Lung microvascular endothelial cell (primary cell): ENCODE measurements around the gene LOXL4. TPM values are rescaled to one million over a fixed set of nuclear protein-coding genes. Genes with fewer than 3 reads are reported as not detected.
A peak's percentile ranks its signal among the peaks of the same experiment; 100 is the strongest.
"Not testable (repeated sequence)": the region's sequence is repeated elsewhere in the genome, so short reads cannot be mapped to it uniquely, and the experiment has no call there.

Source experiments
- DNase-seq, 2 donors: peaks; one replicate each; pipeline versions ENCODE4 v3.0.0 to v3.0.0-alpha.2; 2010; ENCODE audit warnings: low read depth in 2 of 2
- total RNA-seq: library from RNA; depleted of rRNA; stranded (reverse); fragments of >200 nt; gene quantifications from 2 replicates; pipeline ENCODE4 v1.2.1, GENCODE V29; 2014

LOXL4 gene
- total RNA-seq, 1 donor from 2014 or later, result under 0.01 TPM

GRCh38 chr10:98244586-98244985, 23.4 kb downstream of the LOXL4 start:
- no peak for DNase-seq

DNA sequence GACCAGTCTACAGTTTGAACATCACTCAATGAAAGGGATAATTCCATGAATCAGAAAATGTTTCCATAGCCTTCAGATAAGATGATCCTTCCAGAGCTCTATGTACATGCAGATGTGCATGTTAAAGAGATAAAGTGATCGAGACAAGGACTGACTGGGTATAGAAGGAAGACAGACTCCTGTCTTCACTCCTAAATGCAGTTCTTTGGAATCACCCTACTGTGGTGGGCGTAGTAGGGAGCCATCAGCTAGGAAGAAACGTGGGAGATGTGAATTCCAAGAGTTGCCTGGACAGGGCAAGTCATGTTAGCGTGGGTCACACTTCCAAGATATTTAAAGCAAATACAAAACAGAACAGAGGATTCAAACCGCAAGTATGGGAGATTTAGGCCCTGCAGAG, 23.9 kb downstream of the LOXL4 start:
- DNase-seq, result no peak

DNA sequence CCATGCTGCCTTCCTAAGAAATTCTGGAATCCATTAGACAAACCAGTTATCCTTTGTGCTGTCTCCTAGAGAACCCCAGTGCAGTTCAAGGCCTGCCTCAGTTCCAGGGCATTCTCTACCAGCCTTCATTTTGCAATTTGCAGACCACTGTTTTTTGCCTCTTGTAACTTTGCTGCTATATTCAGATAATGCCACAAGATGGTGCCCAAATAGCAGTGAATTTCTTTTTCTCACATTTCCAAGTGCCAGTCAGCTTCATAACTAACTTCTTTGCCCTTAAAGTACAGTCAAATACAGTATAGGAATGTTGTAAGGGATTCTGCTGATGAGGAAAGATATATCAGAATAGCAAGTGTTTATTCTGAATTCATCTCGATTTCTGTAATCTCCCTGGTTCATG, 25.2 kb downstream of the LOXL4 start:
- peak; percentile 33 to 56 for DNase-seq

DNA sequence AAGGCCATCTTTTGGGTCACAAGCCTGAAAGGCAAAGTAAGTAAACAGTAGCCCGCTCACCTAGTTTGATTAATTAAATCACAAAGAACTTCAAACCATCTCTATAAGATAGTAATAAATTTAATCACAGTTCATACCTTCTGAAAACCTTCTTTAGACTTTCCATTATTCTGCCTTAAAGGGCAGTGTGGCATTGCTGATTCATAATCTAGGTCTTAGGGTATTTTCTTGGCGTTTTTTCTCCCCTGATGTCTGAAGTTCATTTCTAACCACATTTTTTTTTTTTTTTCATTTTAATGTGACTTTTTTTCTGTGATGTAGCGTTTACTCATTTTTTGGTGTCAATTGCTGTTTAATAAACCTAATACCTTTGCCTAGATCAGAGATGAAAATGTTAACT, 27.5 kb downstream of the LOXL4 start:
- DNase-seq, result no peak

DNA sequence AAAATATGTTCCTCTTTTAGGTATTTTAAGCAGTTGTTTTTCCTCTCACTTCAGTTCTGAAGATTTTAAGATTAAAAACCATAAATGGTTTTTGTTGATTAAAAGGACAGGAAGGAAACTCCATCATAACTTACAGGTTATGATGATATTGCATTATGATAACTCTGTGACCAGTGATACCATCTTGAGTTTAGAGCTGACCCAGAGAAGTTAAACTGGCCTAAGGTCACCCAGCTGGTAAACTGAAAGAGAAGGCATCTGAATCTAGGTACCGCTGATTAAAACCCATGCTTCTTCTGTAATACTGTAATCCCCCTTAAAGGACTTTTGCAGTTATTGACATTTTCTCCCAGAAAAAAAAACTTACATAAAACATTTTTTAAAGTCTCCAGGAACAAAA, 29.6 kb downstream of the LOXL4 start:
- DNase-seq, result no peak

DNA sequence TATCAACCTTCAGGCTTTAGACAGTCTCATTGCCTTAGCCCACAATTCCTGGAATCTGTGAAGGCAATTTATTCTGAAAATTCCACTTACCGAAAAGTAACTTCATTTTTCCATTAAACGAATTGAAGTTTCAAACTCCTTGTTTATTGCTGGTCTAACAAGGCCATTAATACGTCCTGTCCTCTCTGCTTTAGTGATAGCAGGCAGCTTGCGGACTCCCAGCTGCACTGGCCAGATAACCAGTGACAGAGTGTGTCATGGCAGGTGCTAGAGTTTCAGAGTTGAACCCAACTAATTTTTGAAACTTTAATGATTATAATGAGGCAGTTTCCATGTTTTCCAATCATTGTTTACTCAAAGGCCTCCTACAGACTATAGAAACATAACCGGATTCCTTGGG, 31.1 kb downstream of the LOXL4 start:
- no peak for DNase-seq

DNA sequence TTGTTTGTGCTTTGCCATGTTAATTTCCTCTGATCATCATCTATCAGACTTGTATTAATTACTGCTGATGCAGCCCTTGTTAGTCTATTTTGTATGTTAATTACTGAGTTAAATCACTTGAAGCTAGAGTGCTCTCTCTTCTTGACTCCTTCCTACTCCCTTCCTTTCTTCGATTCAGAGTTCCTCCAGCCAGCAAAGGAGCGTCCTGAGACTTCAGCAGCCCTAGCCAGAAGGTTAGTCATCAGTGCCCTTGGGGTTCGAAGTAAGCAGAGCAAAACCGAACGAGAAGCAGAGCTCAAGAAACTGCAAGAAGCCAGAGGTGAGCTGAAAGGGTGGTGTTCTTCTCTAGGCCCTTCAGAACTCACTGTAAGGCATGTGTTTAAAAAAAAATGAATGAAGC, 32.1 kb downstream of the LOXL4 start:
- DNase-seq, result no peak

DNA sequence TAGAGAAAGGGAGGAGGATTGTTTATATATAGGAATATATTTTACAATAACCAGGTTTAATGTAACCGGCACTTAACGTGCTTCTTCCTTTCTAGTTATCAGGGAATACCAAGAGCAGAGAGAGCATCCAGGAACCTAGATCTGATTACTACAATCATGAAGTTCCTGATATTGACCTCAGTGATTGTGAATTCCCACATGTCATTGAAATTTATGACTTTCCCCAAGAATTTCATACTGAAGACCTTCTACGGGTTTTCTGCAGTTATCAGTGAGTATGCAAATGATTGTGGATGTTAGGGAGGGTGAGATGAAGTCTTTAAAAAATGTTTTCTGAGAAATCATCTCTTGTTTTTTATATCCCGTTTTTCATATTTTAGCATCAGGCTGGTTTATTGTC, 36.6 kb downstream of the LOXL4 start:
- no peak for DNase-seq

DNA sequence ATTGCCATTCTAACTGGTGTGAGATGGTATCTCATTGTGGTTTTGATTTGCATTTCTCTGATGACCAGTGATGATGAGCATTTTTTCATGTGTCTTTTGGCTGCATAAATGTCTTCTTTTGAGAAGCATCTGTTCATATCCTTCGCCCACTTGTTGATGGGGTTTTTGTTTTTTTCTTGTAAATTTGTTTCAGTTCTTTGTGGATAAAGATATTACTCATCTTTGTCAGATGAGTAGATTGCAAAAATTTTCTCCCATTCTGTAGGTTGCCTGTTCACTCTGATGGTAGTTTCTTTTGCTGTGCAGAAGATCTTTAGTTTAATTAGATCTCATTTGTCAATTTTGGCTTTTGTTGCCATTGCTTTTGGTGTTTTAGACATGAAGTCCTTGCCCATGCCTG, 39.7 kb downstream of the LOXL4 start:
- DNase-seq, result not testable (repeated sequence)

GRCh38 chr10:98227713-98228112, 40.3 kb downstream of the LOXL4 start:
- DNase-seq, result not testable (repeated sequence)

DNA sequence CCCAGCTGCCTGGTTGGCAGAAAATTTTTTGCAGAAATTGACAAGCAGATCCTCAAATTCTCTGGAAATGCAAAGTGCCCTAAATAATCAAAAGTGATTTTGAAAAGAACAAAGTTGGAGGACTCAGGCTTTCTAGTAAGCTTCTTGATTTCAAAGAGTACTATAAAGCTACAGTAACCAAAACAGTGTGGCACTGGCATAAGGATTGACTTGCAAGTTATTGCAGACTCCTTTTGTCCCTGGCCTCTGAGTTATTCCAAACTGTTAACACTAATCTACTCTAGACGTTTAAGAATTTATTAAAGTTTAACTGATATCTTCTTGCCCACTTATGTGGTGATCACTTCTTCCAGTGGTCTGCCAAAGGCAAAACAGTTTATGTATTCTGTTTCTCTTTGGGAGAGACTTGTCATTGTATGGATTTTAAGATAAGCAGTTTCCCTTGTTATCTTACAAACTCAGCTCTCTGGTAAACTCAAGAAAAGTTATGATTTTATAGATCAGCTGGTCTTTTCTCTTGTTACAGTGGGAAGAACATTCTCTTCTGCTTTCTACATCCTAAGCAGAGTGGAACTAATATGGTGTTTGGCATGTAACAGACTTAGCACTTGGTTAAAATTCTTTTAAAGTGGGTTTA, 41.4 kb downstream of the LOXL4 start:
- no peak for DNase-seq

DNA sequence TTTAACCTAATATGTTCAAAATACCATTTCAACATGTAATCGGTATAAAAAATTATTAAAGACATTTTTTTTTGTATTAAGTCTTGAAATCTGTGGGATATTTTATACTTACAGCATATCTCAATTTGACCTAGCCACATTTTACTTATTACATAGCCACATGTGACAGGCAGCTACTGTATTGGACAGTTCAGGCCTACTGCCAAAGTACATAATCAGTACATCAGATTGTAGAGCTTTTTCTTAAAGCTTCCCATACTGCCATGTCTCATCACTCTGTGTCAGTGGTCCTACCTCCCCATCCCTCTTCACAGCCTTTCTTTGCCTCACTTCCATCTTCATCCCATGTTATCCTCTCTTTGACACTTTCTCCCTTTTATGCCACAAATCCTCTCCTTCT, 43.0 kb downstream of the LOXL4 start:
- DNase-seq, result peak; percentile 41 to 47

DNA sequence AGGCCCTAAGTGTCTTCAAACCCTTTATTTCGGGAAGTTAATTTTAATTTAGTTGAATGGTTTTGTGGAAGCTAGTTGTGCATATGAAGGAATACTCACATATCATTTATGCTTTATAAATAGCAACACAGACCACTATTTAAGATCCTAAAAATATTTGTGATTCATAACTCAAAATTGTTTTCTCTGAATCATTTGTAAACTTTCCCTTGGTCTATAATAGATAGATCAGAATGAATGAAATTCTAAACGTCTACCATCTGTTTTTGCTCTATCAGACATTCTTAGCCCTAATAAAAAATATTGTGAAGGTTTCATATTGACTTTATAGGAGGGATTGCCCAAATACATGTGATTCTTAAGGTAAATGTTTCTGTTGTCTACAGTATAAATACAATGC, 43.5 kb downstream of the LOXL4 start:
- no peak for DNase-seq

DNA sequence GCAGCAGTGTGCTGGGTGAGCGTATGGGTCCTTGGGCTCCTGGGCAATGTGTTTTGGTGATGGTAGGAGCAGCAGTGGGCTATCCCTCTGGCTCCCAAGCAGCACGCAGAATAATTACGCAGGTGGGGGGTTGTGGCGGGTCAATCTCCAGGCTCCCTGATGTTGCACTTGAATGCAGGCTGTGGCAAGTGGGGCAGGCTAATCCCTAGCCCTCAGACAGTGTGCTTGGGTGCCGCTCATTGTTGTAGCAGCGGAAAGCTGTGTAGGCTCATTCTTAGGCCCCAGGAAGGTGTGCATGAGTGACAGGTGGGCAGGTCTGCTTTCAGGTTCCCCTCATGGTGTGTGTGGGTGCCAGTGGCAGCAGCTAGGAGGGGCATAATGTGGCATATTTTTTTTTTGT, 44.1 kb downstream of the LOXL4 start:
- no peak for DNase-seq

- DNase-seq, result peak in 1 of 2 donors; percentile 46
These were observed 50.2 kb downstream of the LOXL4 start for GRCh38 chr10:98217801-98218200.

- DNase-seq, result no peak
These were observed 52.6 kb downstream of the LOXL4 start for GRCh38 chr10:98215373-98215772.

DNA sequence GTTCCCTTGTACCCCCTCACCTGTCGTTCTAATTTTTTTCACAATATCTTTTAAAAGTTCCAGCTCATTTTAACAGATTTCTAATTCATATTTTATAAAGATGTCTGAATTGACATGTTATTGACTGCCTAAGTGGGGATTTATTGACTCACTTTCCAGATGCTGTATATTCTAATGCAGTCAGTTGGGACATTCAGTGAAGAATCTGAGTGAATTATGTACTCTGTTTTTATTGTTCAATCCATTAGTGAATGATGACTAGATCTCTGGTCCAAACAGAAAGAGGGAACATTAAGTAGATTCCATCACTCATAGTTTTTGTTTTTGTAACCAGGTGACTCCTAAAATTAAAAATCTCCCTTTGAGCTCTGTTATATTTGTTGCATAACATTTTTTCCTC, 54.3 kb downstream of the LOXL4 start:
- no peak for DNase-seq

DNA sequence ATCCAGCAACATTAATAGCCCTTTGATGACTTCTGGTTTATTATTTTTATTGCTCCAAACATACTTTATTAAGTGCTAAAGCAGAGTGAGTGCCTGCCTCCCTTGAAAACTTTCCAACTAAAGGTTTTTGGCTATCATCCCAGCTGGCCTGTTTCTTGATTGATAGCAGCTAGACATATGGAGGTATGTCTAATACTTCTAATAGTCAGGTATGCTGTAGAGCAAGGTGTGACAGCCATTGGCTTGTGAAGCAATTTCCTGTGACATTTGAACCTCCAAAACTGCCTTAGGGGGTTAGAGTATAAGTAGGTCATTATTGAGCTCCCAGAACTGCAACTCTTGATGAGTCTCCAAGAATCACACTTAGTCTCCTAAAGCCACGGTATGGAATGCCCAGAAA, 55.8 kb downstream of the LOXL4 start:
- peak in 1 of 2 donors; percentile 6 for DNase-seq

GRCh38 chr10:98209441-98209840, 58.6 kb downstream of the LOXL4 start:
- DNase-seq, result no peak

DNA sequence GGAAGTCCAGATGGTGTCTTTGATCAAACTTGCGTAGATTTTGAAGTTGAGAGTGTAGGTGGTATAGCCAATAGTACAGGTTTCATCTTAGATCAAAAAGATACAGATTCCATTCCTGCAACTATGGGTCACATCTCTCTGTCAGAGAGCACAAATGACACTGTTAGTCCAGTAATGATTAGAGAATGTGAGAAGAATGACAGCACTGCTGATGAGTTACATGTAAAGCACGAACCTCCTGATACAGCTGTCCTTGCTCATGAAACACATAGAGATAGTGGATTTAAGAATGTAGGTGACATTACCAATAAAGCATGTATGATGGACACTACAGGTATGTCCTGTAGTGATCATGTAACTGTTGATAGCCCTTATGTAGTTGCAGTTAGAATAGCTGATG, 59.1 kb downstream of the LOXL4 start:
- DNase-seq, result no peak

- DNase-seq, result no peak
These were observed 62.6 kb downstream of the LOXL4 start for GRCh38 chr10:98205351-98205750.

GRCh38 chr10:98202378-98202777, 65.6 kb downstream of the LOXL4 start:
- no peak for DNase-seq

GRCh38 chr10:98201760-98202159, 66.2 kb downstream of the LOXL4 start:
- no peak for DNase-seq
